HepG2 (cell line): Measurements from ENCODE around the gene HELZ. TPM values are rescaled to one million over a fixed set of nuclear protein-coding genes. Genes with fewer than 3 reads are reported as not detected.

Experiments
- ATAC-seq: fragments of 200-7000 bp; cut with Tn5 transposase; 3 replicates; pipeline ENCODE4 v1.9.1; 2020; ENCODE audit warnings: mild to moderate bottlenecking, moderate library complexity
- BruUV-seq: library from RNA; stranded (reverse); fragments of 400-500 nt; replicated peaks from 2 replicates; lab custom pipeline; 2021; lab: Mats Ljungman, UMichigan
- CTCF ChIA-PET: fragments of 300-600 bp; formaldehyde crosslinking; extraction: SDS; loops from one replicate; lab custom pipeline; 2021; ENCODE audit warnings: low total read pairs, inconsistent platforms, low intra/inter-chr PET ratio; lab: Yijun Ruan, JAX
- POLR2A ChIA-PET: fragments of 350-600 bp; sonication (Branson Sonifier 250); formaldehyde crosslinking; loops from one replicate; lab custom pipeline; 2020; ENCODE audit warnings: antibody characterized with exemption, inconsistent platforms; lab: Yijun Ruan, JAX
- DNase-seq: peaks from one replicate; pipeline ENCODE4 v3.0.0-alpha.2; 2015; ENCODE audit warnings: low spot score
- FAIRE-seq: peaks from 3 replicates; lab custom pipeline; 2011; peaks lifted over from hg19 to GRCh38; lab: Jason Lieb, UNC
- H2AFZ ChIP-seq: one replicate; pipeline ENCODE4 v1.6.1; 2011; ENCODE audit warnings: low read length, inconsistent platforms
- H3K27ac ChIP-seq: fragments of 300-600 bp; 3 replicates; pipeline ENCODE4 v1.8.0; 2011; ENCODE audit warnings: mixed run types, mild to moderate bottlenecking, mixed read lengths, low read length, inconsistent platforms; ENCODE audit not compliant: insufficient read depth; ENCODE audit errors: extremely low read length
- H3K27me3 ChIP-seq, 2 experiments: fragments of 200-600 bp in 1 of 2; 2 replicates in 1 of 2; 3 replicates in 1 of 2; pipeline versions ENCODE4 v1.6.0 to v1.8.0; 2011; ENCODE audit warnings: low read length in 2 of 2, mild to moderate bottlenecking in 2 of 2, moderate library complexity in 2 of 2, inconsistent platforms in 1 of 2; ENCODE audit not compliant: insufficient read depth in 2 of 2, control insufficient read depth in 1 of 2
- H3K36me3 ChIP-seq, 2 experiments: fragments of 200-600 bp in 1 of 2; replicated peaks in 1 of 2; 2 replicates in 1 of 2; 3 replicates in 1 of 2; pipeline versions ENCODE4 v1.5.1 to v1.8.0; 2011; ENCODE audit warnings: low read length in 2 of 2, inconsistent platforms in 1 of 2; ENCODE audit not compliant: insufficient read depth in 2 of 2, control insufficient read depth in 1 of 2
- H3K4me1 ChIP-seq: 2 replicates; pipeline ENCODE4 v1.5.1; 2012; ENCODE audit warnings: low read length, inconsistent platforms; ENCODE audit not compliant: insufficient read depth
- H3K4me2 ChIP-seq: 2 replicates; pipeline ENCODE4 v1.6.0; 2011; ENCODE audit warnings: low read depth, low read length, inconsistent platforms
- H3K4me3 ChIP-seq, 3 experiments: fragments of 200-600 bp in 1 of 3; sonication (generic), shearing (Covaris generic) in 1 of 3; replicated peaks in 1 of 3; 2 replicates each; pipeline ENCODE4 v1.5.1; 2011 to 2016; ENCODE audit warnings: low read length in 3 of 3, inconsistent platforms in 2 of 3, low read depth in 2 of 3, mild to moderate bottlenecking in 2 of 3, control low read depth in 1 of 3, mixed read lengths in 1 of 3; ENCODE audit not compliant: insufficient read depth in 1 of 3
- H3K79me2 ChIP-seq: one replicate; pipeline ENCODE4 v1.6.1; 2011; ENCODE audit warnings: low read length, inconsistent platforms; ENCODE audit not compliant: insufficient read depth
- H3K9ac ChIP-seq: 2 replicates; pipeline ENCODE4 v1.6.0; 2011; ENCODE audit warnings: mild to moderate bottlenecking, low read depth, low read length, inconsistent platforms; ENCODE audit not compliant: insufficient read depth
- H3K9me3 ChIP-seq: 2 replicates; pipeline ENCODE4 v1.5.1; 2012; ENCODE audit warnings: mild to moderate bottlenecking, low read length
- H4K20me1 ChIP-seq: 2 replicates; pipeline ENCODE4 v1.6.0; 2011; ENCODE audit warnings: inconsistent platforms, mild to moderate bottlenecking, low read length, moderate library complexity; ENCODE audit not compliant: insufficient read depth
- AGO1 ChIP-seq: fragments of 200-400 bp; formaldehyde crosslinking; IDR thresholded peaks from 2 replicates; pipeline ENCODE4 v1.6.1; 2017; ENCODE audit warnings: mild to moderate bottlenecking, low read depth, low read length, moderate library complexity; ENCODE audit not compliant: poor library complexity, severe bottlenecking
- NONO ChIP-seq, 2 experiments: fragments of 450-650 bp in 1 of 2; sonication (generic) in 1 of 2; formaldehyde crosslinking in 1 of 2; IDR thresholded peaks in 1 of 2; conservative IDR thresholded peaks in 1 of 2; 2 replicates each; pipeline versions ENCODE4 v1.6.1 to v1.8.0; 2017 to 2022; ENCODE audit warnings: mild to moderate bottlenecking in 1 of 2, missing genetic modification reagents in 1 of 2, moderate library complexity in 1 of 2
- SP140L ChIP-seq: sonication (generic); formaldehyde crosslinking; IDR thresholded peaks from 2 replicates; pipeline ENCODE4 v1.4.0; 2020; ENCODE audit warnings: missing genetic modification reagents, borderline replicate concordance
- ZBTB7B ChIP-seq: sonication (generic); formaldehyde crosslinking; IDR thresholded peaks from 2 replicates; pipeline ENCODE4 v1.4.0; 2020; ENCODE audit warnings: missing genetic modification reagents
- ZNF414 ChIP-seq: sonication (generic); formaldehyde crosslinking; IDR thresholded peaks from 2 replicates; pipeline ENCODE4 v1.5.0; 2020; ENCODE audit warnings: missing genetic modification reagents
- ZNF646 ChIP-seq: sonication (generic); formaldehyde crosslinking; IDR thresholded peaks from 2 replicates; pipeline ENCODE4 v1.9.0; 2021; ENCODE audit warnings: mild to moderate bottlenecking, missing genetic modification reagents
- WGBS: methylation state at CpG from one replicate; pipeline ENCODE4 v1.1.6; 2017; ENCODE audit warnings: low lambda C conversion rate; 5-methylcytosine and 5-hydroxymethylcytosine counted together
- in situ Hi-C: cut with HindIII; loops from 2 replicates; pipeline ENCODE4 v1.10.0; 2017; ENCODE audit warnings: low pct_unique_long_range_greater_than_20kb; ENCODE audit not compliant: extremely low pct_ligation_motif_present
- intact Hi-C: fragments of 100-400 bp; cut with micrococcal nuclease; formaldehyde crosslinking; loops from one replicate; pipeline ENCODE4 v1.10.0; 2022; ENCODE audit not compliant: unreplicated experiment
- polyA plus RNA-seq, 8 experiments: library from polyadenylated mRNA; depleted of rRNA in 3 of 8; stranded (reverse) in 7 of 8; unstranded in 1 of 8; fragments of >200 nt; fragmentation: Illumina TruSeq in 4 of 8; extraction: Trizol in 4 of 8; gene quantifications; 2 replicates each; pipeline versions ENCODE4 v1.2.1 to v1.2.3, GENCODE V29; 2011 to 2016; ENCODE audit warnings: low read depth in 4 of 8, missing spikeins in 1 of 8, mixed read lengths in 1 of 8; ENCODE audit not compliant: insufficient read depth in 1 of 8
- total RNA-seq, 5 experiments: library from RNA; depleted of rRNA; stranded (reverse); fragments of >200 nt; fragmentation: Illumina TruSeq; extraction: Trizol; gene quantifications; 2 replicates each; pipeline ENCODE4 v1.2.3, GENCODE V29; 2016; ENCODE audit warnings: low read depth in 1 of 5
- TF ChIP-seq, protein P1 (sequence below): fragments of 450-650 bp; IDR thresholded peaks from 2 replicates; pipeline ENCODE4 v1.6.1; 2016

The HELZ gene
- total and polyA plus RNA-seq, 2 of the 13 experiments (the other 11 are each of a cell fraction or from before 2014, with no cell fraction given) = 35.3 to 52.4 TPM

- FAIRE-seq = no peak
- no TSS peak for BruUV-seq
- DNase-seq = no peak
- H3K4me3 ChIP-seq = no peak overlapping the region
- H2AFZ ChIP-seq = no peak overlapping the region
- TF ChIP-seq AGO1 = peak; percentile 38
- no peak for TF ChIP-seq ZBTB7B (CRISPR knock-in tag)
- 48% methylated on average over 10 of the region's 12 CpGs for WGBS
- ATAC-seq = no peak; the same call in none of the 3 replicates
- no peaks in the 10 kb centered on the region for H3K4me1 ChIP-seq
- no peaks in the 10 kb centered on the region for H3K9me3 ChIP-seq
- H3K36me3 ChIP-seq = no peaks in the 10 kb centered on the region
- ChIA-PET POLR2A (no interaction called here), CTCF (no interaction called here)
- H3K27me3 ChIP-seq = peaks cover 2 to 40% of the 10 kb centered on the region in 2 experiments; a peak in 3 of 5 replicates
- H3K79me2 ChIP-seq = no peaks in the 10 kb centered on the region
- no peak overlapping the region for H3K4me2 ChIP-seq
- no peak overlapping the region for H3K27ac ChIP-seq
- in situ Hi-C loops (no loop called here), intact Hi-C loops (no loop called here)
- H4K20me1 ChIP-seq = no peaks in the 10 kb centered on the region
- no peak overlapping the region for H3K9ac ChIP-seq
Measured at GRCh38 chr17:67027031-67027628, 217.9 kb downstream of the HELZ start.

- Histone ChIP-seq H3K27me3 (peaks cover 7 to 35% of the 10 kb centered on the region in 2 experiments; a peak in 3 of 5 replicates), H3K36me3 (no peaks in the 10 kb centered on the region), H3K4me3 (no peak overlapping the region), H3K27ac (no peak overlapping the region), H3K4me1 (no peaks in the 10 kb centered on the region), H3K9me3 (no peaks in the 10 kb centered on the region), H4K20me1 (no peaks in the 10 kb centered on the region), H3K4me2 (no peak overlapping the region), H3K79me2 (no peaks in the 10 kb centered on the region), H2AFZ (no peak overlapping the region), H3K9ac (no peak overlapping the region)
- POLR2A ChIA-PET = no interaction called here
- intact Hi-C loops = no loop called here
- no TSS peak for BruUV-seq
- no peak for DNase-seq
- no peak for ATAC-seq
- 58% methylated on average over 2 of the region's 2 CpGs for WGBS
- CTCF ChIA-PET = no interaction called here
- FAIRE-seq = peak; percentile 61
- in situ Hi-C loops = no loop called here
- TF ChIP-seq NONO (IDR thresholded peaks at IDR 0.05) (peak; percentile 51; the same call in 1 of the 2 replicates), NONO (CRISPR knock-in tag; conservative IDR thresholded peaks at IDR 0.05) (no peak), SP140L (CRISPR knock-in tag) (no peak), ZNF646 (CRISPR knock-in tag) (peak; percentile 90), ZNF414 (CRISPR knock-in tag) (no peak)
- TF ChIP-seq, protein P1, sequence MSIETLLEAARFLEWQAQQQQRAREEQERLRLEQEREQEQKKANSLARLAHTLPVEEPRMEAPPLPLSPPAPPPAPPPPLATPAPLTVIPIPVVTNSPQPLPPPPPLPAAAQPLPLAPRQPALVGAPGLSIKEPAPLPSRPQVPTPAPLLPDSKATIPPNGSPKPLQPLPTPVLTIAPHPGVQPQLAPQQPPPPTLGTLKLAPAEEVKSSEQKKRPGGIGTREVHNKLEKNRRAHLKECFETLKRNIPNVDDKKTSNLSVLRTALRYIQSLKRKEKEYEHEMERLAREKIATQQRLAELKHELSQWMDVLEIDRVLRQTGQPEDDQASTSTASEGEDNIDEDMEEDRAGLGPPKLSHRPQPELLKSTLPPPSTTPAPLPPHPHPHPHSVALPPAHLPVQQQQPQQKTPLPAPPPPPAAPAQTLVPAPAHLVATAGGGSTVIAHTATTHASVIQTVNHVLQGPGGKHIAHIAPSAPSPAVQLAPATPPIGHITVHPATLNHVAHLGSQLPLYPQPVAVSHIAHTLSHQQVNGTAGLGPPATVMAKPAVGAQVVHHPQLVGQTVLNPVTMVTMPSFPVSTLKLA = peak; percentile 26; the same call in 1 of the 2 replicates
Measured at GRCh38 chr17:67026341-67026740, 218.7 kb downstream of the HELZ start.
